H1 (cell line): ENCODE data around the gene LMO2. TPM values are rescaled to one million over a fixed set of nuclear protein-coding genes. Genes with fewer than 3 reads are reported as not detected.

Source experiments
- CTCF ChIA-PET: fragments of 300-600 bp; sonication (Branson Sonifier 250); formaldehyde crosslinking; loops from one replicate; lab custom pipeline; 2021; ENCODE audit not compliant: partially characterized antibody; lab: Charles Lee
- POLR2A ChIA-PET: fragments of 300-600 bp; sonication (Branson Sonifier 250); formaldehyde crosslinking; loops from one replicate; lab custom pipeline; 2021; ENCODE audit warnings: inconsistent platforms; ENCODE audit not compliant: partially characterized antibody; lab: Charles Lee
- DNase-seq, 2 experiments: peaks; one replicate each; pipeline versions ENCODE4 v3.0.0 to v3.0.0-alpha.2; 2010 to 2022; ENCODE audit warnings: low spot score in 2 of 2, low read depth in 1 of 2, mixed read lengths in 1 of 2
- FAIRE-seq: peaks from 2 replicates; lab custom pipeline; 2011; peaks lifted over from hg19 to GRCh38; lab: Jason Lieb, UNC
- H2AFZ ChIP-seq: 2 replicates; pipeline ENCODE4 v1.8.1; 2012; ENCODE audit warnings: low read length, inconsistent platforms
- H2AK5ac ChIP-seq: 2 replicates; pipeline ENCODE4 v1.6.1; 2013; ENCODE audit warnings: low read depth, low read length
- H2BK120ac ChIP-seq: replicated peaks from 2 replicates; pipeline ENCODE3; 2013; ENCODE audit warnings: low read depth, low read length, inconsistent platforms
- H2BK12ac ChIP-seq: 2 replicates; pipeline ENCODE4 v1.6.1; 2013; ENCODE audit warnings: low read depth, low read length
- H2BK15ac ChIP-seq: 2 replicates; pipeline ENCODE4 v1.6.1; 2013; ENCODE audit warnings: low read length
- H2BK20ac ChIP-seq: 2 replicates; pipeline ENCODE4 v1.6.1; 2013; ENCODE audit warnings: low read length
- H2BK5ac ChIP-seq: 2 replicates; pipeline ENCODE4 v1.6.1; 2013; ENCODE audit warnings: low read depth, low read length
- H3K14ac ChIP-seq: 2 replicates; pipeline ENCODE4 v1.6.1; 2013; ENCODE audit warnings: inconsistent platforms; ENCODE audit not compliant: insufficient read length
- H3K18ac ChIP-seq: 2 replicates; pipeline ENCODE4 v1.6.1; 2013; ENCODE audit warnings: low read length; ENCODE audit errors: extremely low read depth
- H3K23ac ChIP-seq: 2 replicates; pipeline ENCODE4 v1.6.1; 2013; ENCODE audit warnings: inconsistent platforms; ENCODE audit not compliant: insufficient read length
- H3K23me2 ChIP-seq: 2 replicates; pipeline ENCODE4 v1.6.1; 2013; ENCODE audit warnings: low read depth, low read length
- H3K27ac ChIP-seq: 2 replicates; pipeline ENCODE4 v1.6.1; 2011; ENCODE audit warnings: low read depth, low read length, inconsistent platforms
- H3K27me3 ChIP-seq, 4 experiments: replicated peaks in 1 of 4; 1 replicate in 1 of 4; 2 replicates in 3 of 4; pipeline versions ENCODE4 v1.6.1 to v1.8.1; 2011 to 2013; ENCODE audit warnings: low read length in 3 of 4, mild to moderate bottlenecking in 3 of 4, inconsistent platforms in 2 of 4, mixed read lengths in 2 of 4, moderate library complexity in 1 of 4; ENCODE audit not compliant: control insufficient read depth in 3 of 4, insufficient read depth in 3 of 4; ENCODE audit errors: extremely low read depth in 1 of 4
- H3K36me3 ChIP-seq, 4 experiments: 2 replicates each; pipeline versions ENCODE4 v1.6.1 to v1.8.1; 2011 to 2013; ENCODE audit warnings: mild to moderate bottlenecking in 4 of 4, low read length in 3 of 4, moderate library complexity in 2 of 4, control low read depth in 1 of 4, inconsistent platforms in 1 of 4; ENCODE audit not compliant: insufficient read depth in 4 of 4, control insufficient read depth in 2 of 4
- H3K4ac ChIP-seq: replicated peaks from 2 replicates; pipeline ENCODE3; 2013; ENCODE audit warnings: low read length, low read depth, mixed read lengths, inconsistent platforms; ENCODE audit not compliant: insufficient read length
- H3K4me1 ChIP-seq, 4 experiments: replicated peaks in 1 of 4; 1 replicate in 1 of 4; 2 replicates in 3 of 4; pipeline versions ENCODE4 v1.6.1 to v1.8.1; 2011 to 2013; ENCODE audit warnings: low read length in 3 of 4, inconsistent platforms in 2 of 4, mixed read lengths in 1 of 4; ENCODE audit not compliant: insufficient read depth in 4 of 4, control insufficient read depth in 3 of 4
- H3K4me2 ChIP-seq, 2 experiments: 2 replicates each; pipeline versions ENCODE4 v1.6.1 to v1.8.1; 2011 to 2013; ENCODE audit warnings: low read depth in 2 of 2, low read length in 2 of 2, control low read depth in 1 of 2, inconsistent platforms in 1 of 2, mild to moderate bottlenecking in 1 of 2; ENCODE audit not compliant: insufficient read depth in 1 of 2
- H3K4me3 ChIP-seq, 4 experiments: fragments of 200-600, 300-600 bp in 1 of 4; sonication (generic), shearing (Covaris generic), sonication (Bioruptor Twin) in 1 of 4; 2 replicates each; pipeline versions ENCODE4 v1.5.1 to v1.8.1; 2011 to 2016; ENCODE audit warnings: low read length in 4 of 4, low read depth in 3 of 4, control low read depth in 2 of 4, inconsistent platforms in 2 of 4, mild to moderate bottlenecking in 2 of 4, mixed read lengths in 1 of 4, moderate library complexity in 1 of 4; ENCODE audit not compliant: insufficient read depth in 2 of 4; ENCODE audit errors: extremely low read depth in 1 of 4
- H3K56ac ChIP-seq: replicated peaks from 2 replicates; pipeline ENCODE3; 2013; ENCODE audit warnings: low read depth, mild to moderate bottlenecking, mixed read lengths, low read length, inconsistent platforms; ENCODE audit not compliant: insufficient read length
- H3K79me1 ChIP-seq: 2 replicates; pipeline ENCODE4 v1.6.1; 2013; ENCODE audit warnings: low read depth, low read length, control low read depth
- H3K79me2 ChIP-seq, 2 experiments: 2 replicates each; pipeline versions ENCODE4 v1.6.1 to v1.8.1; 2012 to 2013; ENCODE audit warnings: low read length in 2 of 2, mild to moderate bottlenecking in 2 of 2, inconsistent platforms in 1 of 2; ENCODE audit not compliant: insufficient read depth in 2 of 2, control insufficient read depth in 1 of 2
- H3K9ac ChIP-seq, 4 experiments: replicated peaks in 1 of 4; 1 replicate in 1 of 4; 2 replicates in 3 of 4; pipeline versions ENCODE4 v1.6.1 to v1.8.1; 2011 to 2013; ENCODE audit warnings: low read depth in 3 of 4, low read length in 3 of 4, control low read depth in 2 of 4, mild to moderate bottlenecking in 2 of 4, moderate library complexity in 2 of 4, inconsistent platforms in 1 of 4; ENCODE audit errors: extremely low read depth in 1 of 4
- H3K9me3 ChIP-seq, 2 experiments: 2 replicates each; pipeline versions ENCODE4 v1.6.1 to v1.8.1; 2012 to 2013; ENCODE audit warnings: mild to moderate bottlenecking in 2 of 2, moderate library complexity in 2 of 2, control low read depth in 1 of 2, inconsistent platforms in 1 of 2, low read depth in 1 of 2, low read length in 1 of 2, mixed read lengths in 1 of 2; ENCODE audit not compliant: insufficient read depth in 2 of 2
- H4K20me1 ChIP-seq, 2 experiments: replicated peaks in 1 of 2; 2 replicates each; pipeline versions ENCODE3 to v1.8.1; 2011 to 2013; ENCODE audit warnings: inconsistent platforms in 2 of 2, low read length in 2 of 2, mild to moderate bottlenecking in 1 of 2; ENCODE audit not compliant: insufficient read depth in 2 of 2, control insufficient read depth in 1 of 2
- H4K5ac ChIP-seq: 2 replicates; pipeline ENCODE4 v1.6.1; 2013; ENCODE audit warnings: low read length, low read depth, mixed read lengths, inconsistent platforms; ENCODE audit not compliant: insufficient read length
- H4K8ac ChIP-seq: 2 replicates; pipeline ENCODE4 v1.8.0; 2013; ENCODE audit warnings: mild to moderate bottlenecking, moderate library complexity, low read length, inconsistent platforms; ENCODE audit not compliant: insufficient read depth; ENCODE audit errors: extremely low read depth
- H4K91ac ChIP-seq: replicated peaks from 2 replicates; pipeline ENCODE3; 2013; ENCODE audit warnings: low read length, mixed read lengths, inconsistent platforms; ENCODE audit not compliant: insufficient read length
- WGBS, 2 experiments: shearing (Covaris generic) in 1 of 2; methylation state at CpG; one replicate each; pipeline versions ENCODE4 v1.1.6 to v1.1.7; 2013 to 2015; ENCODE audit warnings: low lambda C conversion rate in 2 of 2, mixed read lengths in 2 of 2, inconsistent platforms in 1 of 2, low coverage in 1 of 2, missing lambda C conversion rate in 1 of 2; ENCODE audit not compliant: insufficient replicate concordance in 2 of 2, insufficient coverage in 1 of 2, insufficient read length in 1 of 2; ENCODE audit errors: extremely low coverage in 1 of 2, missing lambda C conversion rate in 1 of 2; 5-methylcytosine and 5-hydroxymethylcytosine counted together
- polyA plus RNA-seq, 7 experiments: library from polyadenylated mRNA; depleted of rRNA in 3 of 7; stranded (reverse) in 5 of 7; unstranded in 2 of 7; fragments of >200 nt in 5 of 7; fragments of 200-250 nt in 2 of 7; gene quantifications; 1 replicate in 5 of 7; 2 replicates in 1 of 7; 4 replicates in 1 of 7; pipeline versions ENCODE4 v1.2.1 to v1.2.3, GENCODE V29; 2011 to 2013; ENCODE audit warnings: missing spikeins in 2 of 7, mixed read lengths in 2 of 7
- total RNA-seq: library from RNA; stranded (reverse); fragmentation: NEBNext Ultra II Directional; extraction: Animal tissue kit (Norgen Biotek cat#: 25700); gene quantifications from 2 replicates; pipeline ENCODE4 v1.2.1, GENCODE V29; 2021

LMO2 gene
- total and polyA plus RNA-seq, 2 of the 8 experiments (the other 6 are each of a cell fraction or from before 2014, with no cell fraction given), result 1.6 to 2.7 TPM

DNA sequence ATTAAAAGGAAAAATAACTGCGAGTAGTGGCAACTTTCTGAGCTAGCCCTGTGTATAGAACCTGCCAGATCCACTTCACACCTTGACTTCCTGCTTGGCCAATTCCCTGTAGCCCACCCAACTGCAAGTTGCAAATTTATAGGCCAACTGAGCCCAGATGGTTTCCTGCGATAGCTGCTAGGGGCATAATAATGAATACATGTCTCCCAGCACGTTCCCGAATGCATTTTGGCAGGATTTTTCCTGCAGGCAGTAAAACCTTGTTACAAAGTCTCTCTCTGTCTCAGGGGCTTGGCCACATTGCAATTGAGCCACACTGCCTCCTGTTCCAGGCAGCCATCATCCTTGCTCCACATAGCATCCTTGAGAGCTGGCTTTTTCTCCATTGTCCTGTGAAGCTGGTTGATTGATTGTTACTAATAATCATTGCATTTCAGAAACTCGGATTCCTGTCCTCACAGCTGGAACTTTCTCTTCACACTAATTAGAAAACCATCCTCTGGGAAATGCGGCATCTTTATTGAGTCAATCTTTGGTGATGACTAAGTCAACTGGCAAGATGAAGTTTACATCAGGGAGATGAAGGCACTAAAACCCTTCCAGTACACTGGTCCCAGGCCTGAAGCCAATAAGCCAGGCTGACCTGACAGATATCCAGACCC is 18.6 kb upstream of the LMO2 start:
- POLR2A ChIA-PET, result interaction anchor here (0.8 kb wide), 1 partner anchor 18 kb away, joined by 4 read pairs; the partner anchor contains the start of gene LMO2
- Histone ChIP-seq H4K8ac (no peak overlapping the region), H3K23me2 (no peaks in the 10 kb centered on the region), H3K14ac (no peak overlapping the region), H3K9ac (no peak overlapping the region), H4K20me1 (no peaks in the 10 kb centered on the region), H3K18ac (no peak overlapping the region), H3K27ac (no peak overlapping the region), H3K27me3 (no peaks in the 10 kb centered on the region), H3K9me3 (peaks cover 0 to 4% of the 10 kb centered on the region in 2 experiments; a peak in 1 of 4 replicates), H3K4me3 (no peak overlapping the region), H2AFZ (no peak overlapping the region), H3K79me1 (no peaks in the 10 kb centered on the region), H4K5ac (no peak overlapping the region), H3K36me3 (no peaks in the 10 kb centered on the region), H2AK5ac (no peak overlapping the region), H2BK120ac (no peak overlapping the region), H2BK20ac (no peak overlapping the region), H3K4me1 (peaks cover 0 to 5% (median 0%) of the 10 kb centered on the region in 4 experiments; a peak in 1 of 7 replicates), H3K79me2 (no peaks in the 10 kb centered on the region), H2BK15ac (no peak overlapping the region), H3K23ac (no peak overlapping the region), H3K4me2 (no peak overlapping the region), H2BK12ac (no peak overlapping the region), H3K4ac (no peak overlapping the region), H2BK5ac (no peak overlapping the region), H4K91ac (no peak overlapping the region), H3K56ac (no peak overlapping the region)
- FAIRE-seq (no peak), DNase-seq (no peak)
- 92% methylated on average over 6 of the region's 6 CpGs; no CpG with 5 or more reads in 1 of the 2 experiments for WGBS, 2 experiments
- CTCF ChIA-PET, result interaction anchor here (0.8 to 1.8 kb wide), 4 partner anchors 9 to 81 kb away, joined by 3 to 6 read pairs (median 4); no protein-coding TSS in a partner anchor
